Thyroid gland (tissue), 4 donors: ENCODE data around the gene TPSG1.

Experiments used
- CTCF ChIP-seq, 6 experiments: fragments of 200-600 bp in 3 of 6; fragments of 450-650 bp in 3 of 6; sonication (generic) in 3 of 6; IDR thresholded peaks; one replicate each; pipeline ENCODE4 v1.5.1; 2016 to 2019; ENCODE audit warnings: antibody characterized with exemption in 6 of 6, mild to moderate bottlenecking in 2 of 6, inconsistent platforms in 1 of 6, moderate library complexity in 1 of 6
- POLR2A ChIP-seq, 2 donors: fragments of 450-650 bp; IDR thresholded peaks; one replicate each; pipeline ENCODE4 v1.6.1; 2017; ENCODE audit warnings: antibody characterized with exemption in 2 of 2, mild to moderate bottlenecking in 2 of 2, moderate library complexity in 1 of 2

- TF ChIP-seq CTCF (IDR thresholded peaks at IDR 0.05): no peak
- no peak for TF ChIP-seq POLR2A (IDR thresholded peaks at IDR 0.05)
Measured at GRCh38 chr16:1222553-1223354, 2.3 kb downstream of the TPSG1 start.
